HepG2 (cell line): Measurements from ENCODE around the gene PTCRA. TPM values are rescaled to one million over a fixed set of nuclear protein-coding genes. Genes with fewer than 3 reads are reported as not detected.

Experiments used
- KDM6A ChIP-seq: IDR thresholded peaks from 2 replicates; pipeline ENCODE4 v1.6.1; 2016; ENCODE audit warnings: low read depth
- MLX ChIP-seq: IDR thresholded peaks from 2 replicates; pipeline ENCODE4 v1.6.1; 2016
- ONECUT2 ChIP-seq: sonication (generic); formaldehyde crosslinking; IDR thresholded peaks from 2 replicates; pipeline ENCODE4 v1.4.0; 2020; ENCODE audit warnings: missing genetic modification reagents
- SNAI1 ChIP-seq: sonication (generic); formaldehyde crosslinking; IDR thresholded peaks from 2 replicates; pipeline ENCODE4 v1.5.0; 2020; ENCODE audit warnings: mild to moderate bottlenecking, missing genetic modification reagents, borderline replicate concordance
- SP2 ChIP-seq: sonication (generic); formaldehyde crosslinking; IDR thresholded peaks from 2 replicates; pipeline ENCODE4 v1.5.1; 2020; ENCODE audit warnings: mild to moderate bottlenecking, missing genetic modification reagents
- ZBTB39 ChIP-seq: sonication (generic); formaldehyde crosslinking; IDR thresholded peaks from 2 replicates; pipeline ENCODE4 v1.5.0; 2020; ENCODE audit warnings: missing genetic modification reagents
- ZNF138 ChIP-seq: sonication (generic); formaldehyde crosslinking; IDR thresholded peaks from 2 replicates; pipeline ENCODE4 v1.5.0; 2020; ENCODE audit warnings: mild to moderate bottlenecking, low read depth, missing genetic modification reagents
- ZNF18 ChIP-seq: sonication (generic); formaldehyde crosslinking; IDR thresholded peaks from 2 replicates; pipeline ENCODE4 v1.8.0; 2022; ENCODE audit warnings: mild to moderate bottlenecking, missing genetic modification reagents; ENCODE audit not compliant: insufficient replicate concordance
- ZNF180 ChIP-seq: sonication (generic); formaldehyde crosslinking; IDR thresholded peaks from 2 replicates; pipeline ENCODE4 v1.4.0; 2020; ENCODE audit warnings: low read depth, missing genetic modification reagents, borderline replicate concordance
- ZNF224 ChIP-seq: sonication (generic); formaldehyde crosslinking; IDR thresholded peaks from 2 replicates; pipeline ENCODE4 v1.5.0; 2020; ENCODE audit warnings: mild to moderate bottlenecking, missing genetic modification reagents
- ZNF333 ChIP-seq: sonication (generic); formaldehyde crosslinking; IDR thresholded peaks from 2 replicates; pipeline ENCODE4 v1.4.0; 2020; ENCODE audit warnings: mild to moderate bottlenecking, missing genetic modification reagents, borderline replicate concordance
- ZNF709 ChIP-seq: sonication (generic); formaldehyde crosslinking; IDR thresholded peaks from 2 replicates; pipeline ENCODE4 v1.5.0; 2020; ENCODE audit warnings: mild to moderate bottlenecking, missing genetic modification reagents
- ZNF83 ChIP-seq: sonication (generic); formaldehyde crosslinking; IDR thresholded peaks from 2 replicates; pipeline ENCODE4 v1.4.0; 2020; ENCODE audit warnings: missing genetic modification reagents, mild to moderate bottlenecking, borderline replicate concordance
- ZSCAN22 ChIP-seq: sonication (generic); formaldehyde crosslinking; IDR thresholded peaks from 2 replicates; pipeline ENCODE4 v1.4.0; 2020; ENCODE audit warnings: mild to moderate bottlenecking, missing genetic modification reagents
- polyA plus RNA-seq, 8 experiments: library from polyadenylated mRNA; depleted of rRNA in 3 of 8; stranded (reverse) in 7 of 8; unstranded in 1 of 8; fragments of >200 nt; fragmentation: Illumina TruSeq in 4 of 8; extraction: Trizol in 4 of 8; gene quantifications; 2 replicates each; pipeline versions ENCODE4 v1.2.1 to v1.2.3, GENCODE V29; 2011 to 2016; ENCODE audit warnings: low read depth in 4 of 8, missing spikeins in 1 of 8, mixed read lengths in 1 of 8; ENCODE audit not compliant: insufficient read depth in 1 of 8
- total RNA-seq, 5 experiments: library from RNA; depleted of rRNA; stranded (reverse); fragments of >200 nt; fragmentation: Illumina TruSeq; extraction: Trizol; gene quantifications; 2 replicates each; pipeline ENCODE4 v1.2.3, GENCODE V29; 2016; ENCODE audit warnings: low read depth in 1 of 5
- TF ChIP-seq, protein P1 (sequence below): sonication (generic); formaldehyde crosslinking; IDR thresholded peaks from 2 replicates; pipeline ENCODE4 v1.4.0; 2020; ENCODE audit warnings: mild to moderate bottlenecking, missing genetic modification reagents
- TF ChIP-seq, protein P2 (sequence below): sonication (generic); formaldehyde crosslinking; IDR thresholded peaks from 2 replicates; pipeline ENCODE4 v1.4.0; 2020; ENCODE audit warnings: missing genetic modification reagents
- TF ChIP-seq, protein P3 (sequence below): sonication (generic); formaldehyde crosslinking; conservative IDR thresholded peaks from 2 replicates; pipeline ENCODE4 v1.8.1; 2023; ENCODE audit warnings: missing genetic modification reagents

PTCRA gene
- total and polyA plus RNA-seq, 2 of the 13 experiments (the other 11 are each of a cell fraction or from before 2014, with no cell fraction given) = not detected

- TF ChIP-seq, protein P1, sequence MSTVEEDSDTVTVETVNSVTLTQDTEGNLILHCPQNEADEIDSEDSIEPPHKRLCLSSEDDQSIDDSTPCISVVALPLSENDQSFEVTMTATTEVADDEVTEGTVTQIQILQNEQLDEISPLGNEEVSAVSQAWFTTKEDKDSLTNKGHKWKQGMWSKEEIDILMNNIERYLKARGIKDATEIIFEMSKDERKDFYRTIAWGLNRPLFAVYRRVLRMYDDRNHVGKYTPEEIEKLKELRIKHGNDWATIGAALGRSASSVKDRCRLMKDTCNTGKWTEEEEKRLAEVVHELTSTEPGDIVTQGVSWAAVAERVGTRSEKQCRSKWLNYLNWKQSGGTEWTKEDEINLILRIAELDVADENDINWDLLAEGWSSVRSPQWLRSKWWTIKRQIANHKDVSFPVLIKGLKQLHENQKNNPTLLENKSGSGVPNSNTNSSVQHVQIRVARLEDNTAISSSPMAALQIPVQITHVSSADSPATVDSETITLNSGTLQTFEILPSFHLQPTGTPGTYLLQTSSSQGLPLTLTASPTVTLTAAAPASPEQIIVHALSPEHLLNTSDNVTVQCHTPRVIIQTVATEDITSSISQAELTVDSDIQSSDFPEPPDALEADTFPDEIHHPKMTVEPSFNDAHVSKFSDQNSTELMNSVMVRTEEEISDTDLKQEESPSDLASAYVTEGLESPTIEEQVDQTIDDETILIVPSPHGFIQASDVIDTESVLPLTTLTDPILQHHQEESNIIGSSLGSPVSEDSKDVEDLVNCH (CRISPR knock-in tag) = peak; percentile 84; the same call in 1 of the 2 replicates
- TF ChIP-seq ZNF709 = peak; percentile 81; the same call in 1 of the 2 replicates
- no peak for TF ChIP-seq ZNF138
- peak; percentile 96 for TF ChIP-seq ZBTB39 (CRISPR knock-in tag)
- no peak for TF ChIP-seq ZNF224 (CRISPR knock-in tag)
- TF ChIP-seq ZSCAN22 = no peak
- TF ChIP-seq, protein P2, sequence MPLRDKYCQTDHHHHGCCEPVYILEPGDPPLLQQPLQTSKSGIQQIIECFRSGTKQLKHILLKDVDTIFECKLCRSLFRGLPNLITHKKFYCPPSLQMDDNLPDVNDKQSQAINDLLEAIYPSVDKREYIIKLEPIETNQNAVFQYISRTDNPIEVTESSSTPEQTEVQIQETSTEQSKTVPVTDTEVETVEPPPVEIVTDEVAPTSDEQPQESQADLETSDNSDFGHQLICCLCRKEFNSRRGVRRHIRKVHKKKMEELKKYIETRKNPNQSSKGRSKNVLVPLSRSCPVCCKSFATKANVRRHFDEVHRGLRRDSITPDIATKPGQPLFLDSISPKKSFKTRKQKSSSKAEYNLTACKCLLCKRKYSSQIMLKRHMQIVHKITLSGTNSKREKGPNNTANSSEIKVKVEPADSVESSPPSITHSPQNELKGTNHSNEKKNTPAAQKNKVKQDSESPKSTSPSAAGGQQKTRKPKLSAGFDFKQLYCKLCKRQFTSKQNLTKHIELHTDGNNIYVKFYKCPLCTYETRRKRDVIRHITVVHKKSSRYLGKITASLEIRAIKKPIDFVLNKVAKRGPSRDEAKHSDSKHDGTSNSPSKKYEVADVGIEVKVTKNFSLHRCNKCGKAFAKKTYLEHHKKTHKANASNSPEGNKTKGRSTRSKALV = 0 out of 2 replicates have a peak, but pooled peaks have one; percentile 27
- TF ChIP-seq, protein P3, sequence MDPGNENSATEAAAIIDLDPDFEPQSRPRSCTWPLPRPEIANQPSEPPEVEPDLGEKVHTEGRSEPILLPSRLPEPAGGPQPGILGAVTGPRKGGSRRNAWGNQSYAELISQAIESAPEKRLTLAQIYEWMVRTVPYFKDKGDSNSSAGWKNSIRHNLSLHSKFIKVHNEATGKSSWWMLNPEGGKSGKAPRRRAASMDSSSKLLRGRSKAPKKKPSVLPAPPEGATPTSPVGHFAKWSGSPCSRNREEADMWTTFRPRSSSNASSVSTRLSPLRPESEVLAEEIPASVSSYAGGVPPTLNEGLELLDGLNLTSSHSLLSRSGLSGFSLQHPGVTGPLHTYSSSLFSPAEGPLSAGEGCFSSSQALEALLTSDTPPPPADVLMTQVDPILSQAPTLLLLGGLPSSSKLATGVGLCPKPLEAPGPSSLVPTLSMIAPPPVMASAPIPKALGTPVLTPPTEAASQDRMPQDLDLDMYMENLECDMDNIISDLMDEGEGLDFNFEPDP (CRISPR knock-in tag) = 0 out of 2 replicates have a peak, but pooled peaks have one; percentile 87
- TF ChIP-seq ONECUT2 (CRISPR knock-in tag) = no peak; the same call in 1 of the 2 replicates
- no peak for TF ChIP-seq ZNF333
- TF ChIP-seq ZNF180 (CRISPR knock-in tag) = no peak
- TF ChIP-seq ZNF83 (CRISPR knock-in tag) = no peak
- TF ChIP-seq KDM6A (CRISPR knock-in tag) = peak; percentile 82
- peak; percentile 92 for TF ChIP-seq ZNF18 (CRISPR knock-in tag)
- TF ChIP-seq MLX (CRISPR knock-in tag) = peak; percentile 80
- no peak for TF ChIP-seq SNAI1
- TF ChIP-seq SP2 (CRISPR knock-in tag) = no peak; the same call in 1 of the 2 replicates
Observed at GRCh38 chr6:42938987-42939809, 23.3 kb downstream of the PTCRA start (continued).
